GM12801 (cell line): ENCODE results near the gene FIS1.

Experiments used
- CTCF ChIP-seq: IDR thresholded peaks from one replicate; pipeline ENCODE4 v1.5.1; 2011; ENCODE audit warnings: control low read depth; ENCODE audit not compliant: insufficient read length; ENCODE audit errors: extremely low read depth

FIS1 gene

GRCh38 chr7:101222275-101222830, 22.5 kb downstream of the FIS1 start:
- TF ChIP-seq CTCF, result no peak

- no peak for TF ChIP-seq CTCF
These were observed 24.6 kb downstream of the FIS1 start for GRCh38 chr7:101220295-101220694.

- TF ChIP-seq CTCF, result no peak
These were observed 26.4 kb downstream of the FIS1 start for GRCh38 chr7:101218236-101219125.

- no peak for TF ChIP-seq CTCF
These were observed 27.3 kb downstream of the FIS1 start, which contains the start of the genes PLOD3 and ZNHIT1 for GRCh38 chr7:101217388-101218235. Gene PLOD3, minus strand, starts transcription at chr7:101217581. Its CDS starts 307 bp downstream, at chr7:101217274. Gene ZNHIT1, plus strand, starts transcription at chr7:101218165. Its CDS starts 31 bp downstream, at chr7:101218196.

- TF ChIP-seq CTCF, result no peak
These were observed 28.0 kb downstream of the FIS1 start for GRCh38 chr7:101216860-101217387.

- no peak for TF ChIP-seq CTCF
These were observed 28.7 kb downstream of the FIS1 start for GRCh38 chr7:101216001-101216859.
